ENCODE results near the gene TP53INP2.
"Not testable (repeated sequence)": the region's sequence is repeated elsewhere in the genome, so short reads cannot be mapped to it uniquely, and the experiment has no call there.

Gene TP53INP2

GRCh38 chr20:34704177-34705007, at the start of gene TP53INP2:
TSS of gene TP53INP2 (plus strand) at chr20:34704344. CDS start at chr20:34708740, 4,396 bp downstream.
- in situ Hi-C loops (cut with HindIII; ENCODE audit: low sequenced_read_pairs): no loop called here
- peak; percentile 74 for DNase-seq (ENCODE audit: low read depth)
- no peak for TF ChIP-seq CTCF (IDR thresholded peaks at IDR 0.05; ENCODE audit: low read depth, low read length, missing control alignments)
- H3K4me3 ChIP-seq (ENCODE audit: low read depth, low read length): peak within 1 kb of the TSS; percentile 68

GRCh38 chr20:34658654-34659053, 45.5 kb upstream of the TP53INP2 start:
- DNase-seq (ENCODE audit: low read depth); in situ Hi-C loops (cut with HindIII; ENCODE audit: low sequenced_read_pairs): not testable (repeated sequence)

GRCh38 chr20:34661811-34662210, 42.3 kb upstream of the TP53INP2 start:
- in situ Hi-C loops (cut with HindIII; ENCODE audit: low sequenced_read_pairs); H3K4me3 ChIP-seq (ENCODE audit: low read depth, low read length); DNase-seq (ENCODE audit: low read depth): not testable (repeated sequence)

More at GRCh38 chr20:34658654-34659053, 45.5 kb upstream of the TP53INP2 start:
- not testable (repeated sequence) for H3K4me3 ChIP-seq (ENCODE audit: low read depth, low read length)

- TF ChIP-seq CTCF (IDR thresholded peaks at IDR 0.05; ENCODE audit: low read depth, low read length, missing control alignments): no peak
- no peak overlapping the region for H3K4me3 ChIP-seq (ENCODE audit: low read depth, low read length)
- DNase-seq (ENCODE audit: low read depth): no peak
- in situ Hi-C loops (cut with HindIII; ENCODE audit: low sequenced_read_pairs): no loop called here
Measured at GRCh38 chr20:34663213-34663943, 40.8 kb upstream of the TP53INP2 start.

- in situ Hi-C loops (cut with HindIII; ENCODE audit: low sequenced_read_pairs); DNase-seq (ENCODE audit: low read depth); H3K4me3 ChIP-seq (ENCODE audit: low read depth, low read length): not testable (repeated sequence)
Measured at GRCh38 chr20:34664751-34665150, 39.4 kb upstream of the TP53INP2 start.

- DNase-seq (ENCODE audit: low read depth): no peak
- no peak for TF ChIP-seq CTCF (IDR thresholded peaks at IDR 0.05; ENCODE audit: low read depth, low read length, missing control alignments)
- H3K4me3 ChIP-seq (ENCODE audit: low read depth, low read length): no peak overlapping the region
- in situ Hi-C loops (cut with HindIII; ENCODE audit: low sequenced_read_pairs): no loop called here
Measured at GRCh38 chr20:34669094-34669493, 35.0 kb upstream of the TP53INP2 start.

- in situ Hi-C loops (cut with HindIII; ENCODE audit: low sequenced_read_pairs): no loop called here
- no peak for DNase-seq (ENCODE audit: low read depth)
- H3K4me3 ChIP-seq (ENCODE audit: low read depth, low read length): no peak overlapping the region
- no peak for TF ChIP-seq CTCF (IDR thresholded peaks at IDR 0.05; ENCODE audit: low read depth, low read length, missing control alignments)
Measured at GRCh38 chr20:34673412-34673811, 30.7 kb upstream of the TP53INP2 start.

- in situ Hi-C loops (cut with HindIII; ENCODE audit: low sequenced_read_pairs): no loop called here
- no peak for DNase-seq (ENCODE audit: low read depth)
- H3K4me3 ChIP-seq (ENCODE audit: low read depth, low read length): no peak overlapping the region
- no peak for TF ChIP-seq CTCF (IDR thresholded peaks at IDR 0.05; ENCODE audit: low read depth, low read length, missing control alignments)
Measured at GRCh38 chr20:34675561-34675960, 28.6 kb upstream of the TP53INP2 start.
